Peyer's patch (tissue), 4 donors: Measurements from ENCODE around the gene IRF4.

Experiments used
- CTCF ChIP-seq, 6 experiments: fragments of 450-650 bp in 4 of 6; fragments of 200-600 bp in 2 of 6; sonication (generic) in 1 of 6; IDR thresholded peaks; one replicate each; pipeline ENCODE4 v1.5.1; 2017 to 2019; ENCODE audit warnings: antibody characterized with exemption in 6 of 6, mild to moderate bottlenecking in 3 of 6, moderate library complexity in 1 of 6
- POLR2A ChIP-seq, 2 donors: fragments of 450-650 bp; IDR thresholded peaks; one replicate each; pipeline ENCODE4 v1.5.1; 2017; ENCODE audit warnings: antibody characterized with exemption in 2 of 2, mild to moderate bottlenecking in 2 of 2, moderate library complexity in 2 of 2

GRCh38 chr6:388202-388903 lies 3.2 kb upstream of the IRF4 start:
- TF ChIP-seq CTCF (IDR thresholded peaks at IDR 0.05) (no peak), POLR2A (IDR thresholded peaks at IDR 0.05) (no peak)
